WTC11 (cell line): ENCODE data around the gene IFITM2.

Experiments
- ATF3 ChIP-seq: sonication (generic); formaldehyde crosslinking; conservative IDR thresholded peaks from 2 replicates; pipeline ENCODE4 v1.8.1; 2022; ENCODE audit warnings: mild to moderate bottlenecking, missing genetic modification reagents
- CTCF ChIP-seq: fragments of 200-600 bp; IDR thresholded peaks from 2 replicates; pipeline ENCODE4 v1.8.0; 2022; ENCODE audit warnings: antibody characterized with exemption
- MAX ChIP-seq: sonication (generic); formaldehyde crosslinking; IDR thresholded peaks from 2 replicates; pipeline ENCODE4 v1.8.0; 2022; ENCODE audit warnings: mild to moderate bottlenecking, missing genetic modification reagents
- NFE2L1 ChIP-seq: sonication (generic); formaldehyde crosslinking; IDR thresholded peaks from 2 replicates; pipeline ENCODE4 v1.8.1; 2023; ENCODE audit warnings: missing genetic modification reagents
- NFYB ChIP-seq: sonication (generic); formaldehyde crosslinking; conservative IDR thresholded peaks from 2 replicates; pipeline ENCODE4 v1.8.0; 2022; ENCODE audit warnings: low read depth, missing genetic modification reagents
- USF2 ChIP-seq: sonication (generic); formaldehyde crosslinking; IDR thresholded peaks from 2 replicates; pipeline ENCODE4 v1.8.1; 2023; ENCODE audit warnings: mild to moderate bottlenecking, missing genetic modification reagents, moderate library complexity

- no peak for TF ChIP-seq ATF3 (CRISPR knock-in tag)
- TF ChIP-seq CTCF = no peak
- no peak for TF ChIP-seq USF2 (CRISPR knock-in tag)
- TF ChIP-seq NFE2L1 (CRISPR knock-in tag) = no peak
- no peak for TF ChIP-seq NFYB (CRISPR knock-in tag)
- TF ChIP-seq MAX (CRISPR knock-in tag) = no peak
These were observed 12.1 kb upstream of the IFITM2 start for GRCh38 chr11:295351-296170.
